ENCODE measurements around the gene NOC4L. TPM values are rescaled to one million over a fixed set of nuclear protein-coding genes. Genes with fewer than 3 reads are reported as not detected.
"Not testable (repeated sequence)": the region's sequence is repeated elsewhere in the genome, so short reads cannot be mapped to it uniquely, and the experiment has no call there.

Gene NOC4L
- total RNA-seq, 1 donor from 2014 or later: 15.8 TPM

GRCh38 chr12:132146772-132147422, 2.6 kb downstream of the NOC4L start:
- ATAC-seq (no peak), DNase-seq (peak; percentile 39)
- TF ChIP-seq CTCF (IDR thresholded peaks at IDR 0.05): no peak
- no peak overlapping the region for H3K27ac ChIP-seq
- H3K27me3 ChIP-seq (ENCODE audit: low read depth): no peaks in the 10 kb centered on the region
- peaks cover 25% of the 10 kb centered on the region for H3K36me3 ChIP-seq
- H3K4me3 ChIP-seq: no peak overlapping the region
- H3K9me3 ChIP-seq: no peaks in the 10 kb centered on the region
- intact Hi-C loops (cut with DNase I): no loop called here
- H3K4me1 ChIP-seq: peaks cover 27% of the 10 kb centered on the region

GRCh38 chr12:132147423-132148367, 3.4 kb downstream of the NOC4L start:
- intact Hi-C loops (cut with DNase I): no loop called here

GRCh38 chr12:132148368-132149045, 4.2 kb downstream of the NOC4L start:
- DNase-seq (no peak), ATAC-seq (no peak)
- H3K27ac ChIP-seq: no peak overlapping the region
- H3K4me3 ChIP-seq: no peak overlapping the region
- H3K27me3 ChIP-seq (ENCODE audit: low read depth): no peaks in the 10 kb centered on the region
- no peaks in the 10 kb centered on the region for H3K9me3 ChIP-seq
- no peak for TF ChIP-seq CTCF (IDR thresholded peaks at IDR 0.05)
- intact Hi-C loops (cut with DNase I): no loop called here
- peaks cover 12% of the 10 kb centered on the region for H3K4me1 ChIP-seq
- peaks cover 25% of the 10 kb centered on the region for H3K36me3 ChIP-seq

More at GRCh38 chr12:132147423-132148367, 3.4 kb downstream of the NOC4L start:
- Histone ChIP-seq H3K4me1 (peaks cover 20% of the 10 kb centered on the region), H3K4me3 (no peak overlapping the region), H3K9me3 (no peaks in the 10 kb centered on the region), H3K36me3 (peaks cover 25% of the 10 kb centered on the region), H3K27ac (no peak overlapping the region), H3K27me3 (ENCODE audit: low read depth) (no peaks in the 10 kb centered on the region)
- TF ChIP-seq CTCF (IDR thresholded peaks at IDR 0.05): no peak
- peak; percentile 42 for DNase-seq
- ATAC-seq: no peak

GRCh38 chr12:132149526-132149925, 5.3 kb downstream of the NOC4L start:
- ATAC-seq; H3K4me3 ChIP-seq; H3K9me3 ChIP-seq; intact Hi-C loops (cut with DNase I); DNase-seq; H3K27ac ChIP-seq; H3K27me3 ChIP-seq (ENCODE audit: low read depth): not testable (repeated sequence)
- Histone ChIP-seq H3K4me1 (peaks cover 16% of the 10 kb centered on the region), H3K36me3 (peaks cover 25% of the 10 kb centered on the region)

GRCh38 chr12:132150780-132151144, 6.5 kb downstream of the NOC4L start:
- DNase-seq (peak; percentile 35), ATAC-seq (no peak)
- peaks cover 25% of the 10 kb centered on the region for H3K36me3 ChIP-seq
- H3K27ac ChIP-seq: no peak overlapping the region
- TF ChIP-seq CTCF (IDR thresholded peaks at IDR 0.05): no peak
- peaks cover 7% of the 10 kb centered on the region for H3K4me1 ChIP-seq
- intact Hi-C loops (cut with DNase I): no loop called here
- H3K9me3 ChIP-seq: no peaks in the 10 kb centered on the region
- no peak overlapping the region for H3K4me3 ChIP-seq
- H3K27me3 ChIP-seq (ENCODE audit: low read depth): no peaks in the 10 kb centered on the region
